Retinal pigment epithelial cell (primary cell): ENCODE measurements around the gene ASIC2.
A peak's percentile ranks its signal among the peaks of the same experiment; 100 is the strongest.

Experiments used
- DNase-seq: peaks from one replicate; pipeline ENCODE4 v3.0.0-alpha.2; 2010; ENCODE audit warnings: low read depth
- H3K4me3 ChIP-seq: 2 replicates; pipeline ENCODE4 v1.5.1; 2011; ENCODE audit warnings: mild to moderate bottlenecking, low read length, control low read depth, moderate library complexity
- TF ChIP-seq, protein P1 (sequence below): conservative IDR thresholded peaks from 2 replicates; pipeline ENCODE4 v1.5.1; 2011; ENCODE audit warnings: low read depth, low read length, control low read depth, inconsistent platforms

The ASIC2 gene

DNA sequence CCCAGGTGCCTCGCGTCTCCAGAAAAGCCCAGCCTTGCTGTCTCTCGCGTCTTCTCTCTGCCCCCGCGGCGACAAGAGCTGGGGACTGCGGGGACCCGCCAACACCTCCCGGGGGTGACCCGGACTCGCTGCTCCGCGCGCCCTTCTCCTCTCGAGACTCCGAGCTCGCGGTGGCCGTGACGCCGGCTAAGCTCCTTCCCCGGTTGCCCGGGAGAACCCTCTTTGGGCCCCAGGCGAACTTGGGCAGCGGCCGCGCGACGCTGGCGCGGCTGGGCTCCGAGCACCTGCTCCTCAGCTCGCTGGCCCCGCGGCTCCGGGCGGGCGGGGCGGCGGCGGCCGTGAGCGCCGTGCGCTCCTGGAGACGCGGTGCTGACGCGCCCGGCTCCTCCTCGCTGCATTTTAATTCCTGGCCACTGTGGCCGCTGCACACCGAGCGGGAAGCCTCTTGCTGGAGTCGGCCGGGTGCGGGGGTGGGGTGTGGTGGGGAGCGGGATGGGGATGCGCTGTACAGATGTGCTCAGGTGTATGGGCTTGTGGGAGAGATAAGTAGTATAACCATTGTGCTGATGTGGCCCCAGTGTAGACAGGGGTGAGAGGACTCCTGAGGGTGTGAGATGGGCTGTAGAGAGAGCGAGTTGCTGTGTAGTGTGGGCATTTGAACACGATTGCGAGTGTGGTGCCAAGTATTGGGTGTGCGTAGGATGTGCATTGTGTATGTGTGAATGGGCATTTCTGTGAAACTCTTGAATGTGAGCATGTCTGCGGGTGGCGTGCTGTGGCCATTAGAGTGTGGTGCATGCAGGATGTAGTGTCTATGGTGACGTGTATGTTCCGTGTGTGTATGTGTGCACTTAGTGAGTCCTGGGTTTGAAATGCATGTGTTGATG lies at the start of gene ASIC2:
Gene ASIC2 (minus strand): TSS at position 315 of the 887 bp plus-strand sequence.
- peak within 1 kb of the TSS; percentile 57 for H3K4me3 ChIP-seq
- TF ChIP-seq, protein P1, sequence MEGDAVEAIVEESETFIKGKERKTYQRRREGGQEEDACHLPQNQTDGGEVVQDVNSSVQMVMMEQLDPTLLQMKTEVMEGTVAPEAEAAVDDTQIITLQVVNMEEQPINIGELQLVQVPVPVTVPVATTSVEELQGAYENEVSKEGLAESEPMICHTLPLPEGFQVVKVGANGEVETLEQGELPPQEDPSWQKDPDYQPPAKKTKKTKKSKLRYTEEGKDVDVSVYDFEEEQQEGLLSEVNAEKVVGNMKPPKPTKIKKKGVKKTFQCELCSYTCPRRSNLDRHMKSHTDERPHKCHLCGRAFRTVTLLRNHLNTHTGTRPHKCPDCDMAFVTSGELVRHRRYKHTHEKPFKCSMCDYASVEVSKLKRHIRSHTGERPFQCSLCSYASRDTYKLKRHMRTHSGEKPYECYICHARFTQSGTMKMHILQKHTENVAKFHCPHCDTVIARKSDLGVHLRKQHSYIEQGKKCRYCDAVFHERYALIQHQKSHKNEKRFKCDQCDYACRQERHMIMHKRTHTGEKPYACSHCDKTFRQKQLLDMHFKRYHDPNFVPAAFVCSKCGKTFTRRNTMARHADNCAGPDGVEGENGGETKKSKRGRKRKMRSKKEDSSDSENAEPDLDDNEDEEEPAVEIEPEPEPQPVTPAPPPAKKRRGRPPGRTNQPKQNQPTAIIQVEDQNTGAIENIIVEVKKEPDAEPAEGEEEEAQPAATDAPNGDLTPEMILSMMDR, result peak; percentile 26
- no peak for DNase-seq

DNA sequence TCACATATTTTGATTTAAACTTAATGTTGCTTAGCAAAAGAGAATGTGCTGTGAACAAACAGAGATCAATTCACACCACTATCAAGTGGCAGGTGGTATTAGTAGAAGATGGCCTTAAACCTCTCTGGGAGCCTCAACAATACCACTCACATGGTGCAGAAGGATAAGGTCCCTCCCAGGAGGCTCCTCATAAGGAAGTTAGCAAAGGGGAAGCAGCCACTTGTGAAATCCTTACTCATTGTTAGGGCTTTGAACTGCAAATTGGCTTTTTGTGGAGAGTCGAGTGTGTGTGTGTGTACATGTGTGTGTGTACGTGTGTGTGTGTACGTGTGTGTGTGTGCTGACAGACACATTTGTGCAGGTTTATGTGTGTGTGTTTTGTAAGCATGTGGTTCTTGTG lies 48.9 kb upstream of the ASIC2 start:
- no peak overlapping the region for H3K4me3 ChIP-seq
- TF ChIP-seq, protein P1, result no peak
- DNase-seq, result no peak

DNA sequence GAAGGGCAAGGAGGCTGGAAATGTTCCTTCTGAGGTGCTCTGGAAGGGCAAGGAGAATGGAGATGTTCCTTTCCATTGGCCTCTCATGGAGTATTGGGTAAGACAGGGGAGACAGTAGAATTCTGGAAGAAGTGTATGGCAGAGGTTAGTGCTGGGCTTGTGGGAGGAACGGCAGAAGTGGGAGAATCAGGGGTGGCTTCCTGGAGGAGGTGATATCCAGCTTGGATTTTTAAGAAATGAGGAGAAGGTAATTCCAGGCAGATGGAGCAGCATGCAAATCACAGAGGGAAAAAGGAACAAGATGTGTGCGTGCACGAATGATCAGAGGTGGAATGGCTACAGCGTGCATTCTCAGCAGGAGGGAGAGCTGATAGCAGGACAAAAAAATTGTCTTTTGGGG lies 45.1 kb upstream of the ASIC2 start:
- DNase-seq, result no peak
- TF ChIP-seq, protein P1, result no peak
- H3K4me3 ChIP-seq, result no peak overlapping the region

DNA sequence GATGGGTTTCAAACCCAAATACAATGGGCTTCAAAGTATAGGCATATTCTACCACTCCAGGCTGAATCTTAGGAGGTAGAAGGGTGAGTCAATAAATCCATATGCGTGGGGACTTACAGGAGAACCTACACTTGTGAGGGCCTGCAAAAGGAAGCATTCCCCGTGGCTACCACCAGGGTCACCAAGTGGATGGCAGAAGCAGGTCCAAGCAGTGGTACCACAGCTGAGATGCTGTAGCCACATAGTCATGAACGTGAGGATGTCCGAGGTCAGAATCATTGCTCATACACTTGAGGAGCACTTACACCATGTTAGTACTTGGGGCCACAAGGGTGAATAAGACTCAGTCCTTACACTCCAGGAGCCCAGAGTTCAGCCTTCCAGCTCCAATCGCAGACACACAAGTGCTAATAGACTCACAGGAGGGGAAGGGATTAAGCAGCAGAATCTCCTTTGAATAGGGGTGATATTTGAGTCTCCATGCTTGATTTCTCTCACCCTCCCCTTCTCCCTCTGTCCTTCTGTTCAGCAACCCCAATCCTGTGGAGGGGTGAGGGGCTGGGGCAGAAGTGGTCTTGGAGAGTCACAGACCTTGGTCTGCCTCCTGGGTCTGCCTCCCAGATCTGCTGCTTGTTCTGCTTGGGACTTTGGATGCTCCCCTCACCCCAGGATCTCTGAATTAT lies 42.5 kb upstream of the ASIC2 start:
- H3K4me3 ChIP-seq, result no peak overlapping the region
- no peak for DNase-seq
- TF ChIP-seq, protein P1, result peak; percentile 33

DNA sequence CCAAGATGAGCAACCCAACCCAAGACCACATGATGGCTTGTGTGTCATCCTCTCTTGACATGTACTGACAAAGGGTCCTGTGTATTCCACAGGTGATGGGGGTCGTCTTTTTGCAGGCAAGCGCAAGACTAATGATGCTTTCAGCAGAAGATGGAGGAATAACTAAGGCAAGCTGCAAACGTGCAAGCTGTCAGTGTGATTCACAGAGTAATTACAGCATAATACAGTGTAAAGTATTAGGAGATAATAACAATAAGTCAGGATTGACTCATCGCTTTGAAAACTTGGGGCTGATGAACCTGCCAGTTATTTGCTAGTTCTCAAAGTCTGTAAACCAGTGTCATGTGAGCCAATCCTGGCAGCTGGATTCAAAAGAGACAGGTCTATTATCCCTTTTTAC lies 41.6 kb upstream of the ASIC2 start:
- no peak overlapping the region for H3K4me3 ChIP-seq
- TF ChIP-seq, protein P1, result no peak

DNA sequence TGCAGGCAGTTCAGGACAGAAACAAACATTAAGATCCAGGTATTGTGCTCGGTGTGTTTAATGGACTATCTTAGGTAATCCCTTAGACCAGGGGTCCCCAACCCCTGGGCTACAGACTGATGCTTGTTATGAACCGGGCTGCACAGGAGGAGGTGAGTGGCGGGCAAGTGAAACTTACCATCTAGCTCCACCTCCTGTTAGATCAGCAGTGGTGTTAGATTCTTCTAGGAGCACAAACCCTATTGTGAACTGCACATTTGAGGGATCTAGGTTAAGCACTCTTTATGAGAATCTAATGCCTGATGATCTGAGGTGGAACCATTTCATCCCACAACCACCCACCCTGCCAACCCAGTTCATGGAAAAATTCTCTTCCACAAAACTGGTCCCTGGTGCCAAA lies 37.8 kb upstream of the ASIC2 start:
- no peak overlapping the region for H3K4me3 ChIP-seq
- no peak for DNase-seq
- TF ChIP-seq, protein P1, result no peak

More for the DNA sequence above, 41.6 kb upstream of the ASIC2 start:
- no peak for DNase-seq

DNA sequence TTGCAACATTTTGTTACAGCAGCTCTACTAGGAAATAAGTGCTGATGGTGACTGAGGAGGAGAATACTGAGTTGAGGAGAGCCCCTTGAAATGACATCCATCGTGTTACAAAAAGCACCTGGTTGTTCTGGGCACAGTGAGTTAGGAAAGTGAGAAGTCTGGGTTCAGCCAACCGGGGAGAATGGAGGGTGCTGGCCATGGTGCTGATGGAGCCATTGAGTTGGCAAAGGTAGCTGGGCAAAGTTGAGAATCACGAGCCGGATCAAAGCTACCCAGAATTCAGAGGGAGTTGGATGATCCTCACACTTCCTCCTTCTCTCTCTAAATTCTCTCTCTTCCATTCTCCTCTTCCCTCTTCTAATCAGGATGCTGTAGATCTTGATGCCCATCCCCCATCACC lies 35.0 kb upstream of the ASIC2 start:
- no peak for DNase-seq
- H3K4me3 ChIP-seq, result no peak overlapping the region
- TF ChIP-seq, protein P1, result no peak
